Endodermal cell (in vitro differentiated cells): ENCODE measurements around the gene ZDHHC17. TPM values are rescaled to one million over a fixed set of nuclear protein-coding genes. Genes with fewer than 3 reads are reported as not detected.
A peak's percentile ranks its signal among the peaks of the same experiment; 100 is the strongest.

Source experiments
- DNase-seq: peaks from one replicate; pipeline ENCODE4 v3.0.0-alpha.2; 2017
- H3K27ac ChIP-seq: 2 replicates; pipeline ENCODE4 v1.5.1; 2013; ENCODE audit warnings: mild to moderate bottlenecking, low read depth, low read length, moderate library complexity
- H3K27me3 ChIP-seq: 2 replicates; pipeline ENCODE4 v1.6.1; 2013; ENCODE audit warnings: mild to moderate bottlenecking, low read length, moderate library complexity; ENCODE audit not compliant: insufficient read depth, control insufficient read depth, poor library complexity, severe bottlenecking
- H3K36me3 ChIP-seq: 2 replicates; pipeline ENCODE4 v1.7.0; 2013; ENCODE audit warnings: mild to moderate bottlenecking, low read length, moderate library complexity; ENCODE audit not compliant: control insufficient read depth, insufficient read depth
- H3K4me1 ChIP-seq: one replicate; pipeline ENCODE4 v1.7.0; 2013; ENCODE audit warnings: low read length; ENCODE audit not compliant: control insufficient read depth, insufficient read depth
- H3K4me3 ChIP-seq: 2 replicates; pipeline ENCODE4 v1.5.1; 2013; ENCODE audit warnings: mild to moderate bottlenecking, low read length, moderate library complexity
- H3K9ac ChIP-seq: 2 replicates; pipeline ENCODE4 v1.6.1; 2013; ENCODE audit warnings: mild to moderate bottlenecking, low read length, moderate library complexity; ENCODE audit not compliant: poor library complexity, severe bottlenecking; ENCODE audit errors: extremely low read depth
- H3K9me3 ChIP-seq: 2 replicates; pipeline ENCODE4 v1.6.1; 2013; ENCODE audit warnings: mild to moderate bottlenecking, low read length, moderate library complexity; ENCODE audit not compliant: control insufficient read depth
- H3K27ac Mint-ChIP-seq: 2 replicates; pipeline ENCODE4 v1.8.0; 2020; ENCODE audit warnings: mixed read lengths
- H3K27me3 Mint-ChIP-seq: 2 replicates; pipeline ENCODE4 v1.8.0; 2021; ENCODE audit warnings: mild to moderate bottlenecking, mixed read lengths; ENCODE audit not compliant: insufficient read depth
- H3K36me3 Mint-ChIP-seq: 2 replicates; pipeline ENCODE4 v1.8.0; 2020; ENCODE audit warnings: low read depth, mixed read lengths
- H3K4me1 Mint-ChIP-seq: 2 replicates; pipeline ENCODE4 v1.8.0; 2020; ENCODE audit warnings: mixed read lengths
- H3K4me3 Mint-ChIP-seq: 2 replicates; pipeline ENCODE4 v1.8.0; 2020; ENCODE audit warnings: mild to moderate bottlenecking, moderate library complexity, mixed read lengths
- H3K9me3 Mint-ChIP-seq: 2 replicates; pipeline ENCODE4 v1.8.0; 2020; ENCODE audit warnings: mild to moderate bottlenecking, mixed read lengths
- CTCF ChIP-seq: fragments of 200-600 bp; sonication (generic); conservative IDR thresholded peaks from 2 replicates; pipeline ENCODE4 v1.5.0; 2021; ENCODE audit warnings: antibody characterized with exemption, mild to moderate bottlenecking
- WGBS, 2 experiments: methylation state at CpG; one replicate each; pipeline versions ENCODE4 v1.1.5 to v1.1.7; 2013; ENCODE audit warnings: missing lambda C conversion rate in 2 of 2, mixed read lengths in 1 of 2; ENCODE audit not compliant: insufficient coverage in 1 of 2, insufficient read length in 1 of 2; 5-methylcytosine and 5-hydroxymethylcytosine counted together
- total RNA-seq, 2 donors: library from RNA; stranded (reverse); fragmentation: NEBNext Ultra II Directional in 1 of 2; extraction: Animal tissue kit (Norgen Biotek cat#: 25700) in 1 of 2; gene quantifications; 2 replicates in 1 of 2; 3 replicates in 1 of 2; pipeline ENCODE4 v1.2.1, GENCODE V29; 2021

ZDHHC17 gene
- total RNA-seq, 2 donors from 2014 or later = 37.9 to 40.0 TPM

- H3K27me3 ChIP-seq = no peaks in the 10 kb centered on the region
- H3K27ac ChIP-seq = no peak overlapping the region
- WGBS, 2 experiments = 28 to 42% methylated on average over 2 of the region's 2 CpGs
- Mint-ChIP-seq H3K9me3 (no peaks in the 10 kb centered on the region), H3K27ac (no peak overlapping the region), H3K36me3 (peaks cover 4% of the 10 kb centered on the region), H3K27me3 (no peaks in the 10 kb centered on the region), H3K4me1 (no peaks in the 10 kb centered on the region), H3K4me3 (no peak overlapping the region)
- H3K4me1 ChIP-seq = no peaks in the 10 kb centered on the region
- no peak overlapping the region for H3K4me3 ChIP-seq
- H3K9ac ChIP-seq = no peak overlapping the region
- TF ChIP-seq CTCF = peak; percentile 92
- no peaks in the 10 kb centered on the region for H3K9me3 ChIP-seq
- peaks cover 34% of the 10 kb centered on the region for H3K36me3 ChIP-seq
- peak; percentile 85 for DNase-seq
Measured at GRCh38 chr12:76820888-76821482, 57.1 kb downstream of the ZDHHC17 start.

DNA sequence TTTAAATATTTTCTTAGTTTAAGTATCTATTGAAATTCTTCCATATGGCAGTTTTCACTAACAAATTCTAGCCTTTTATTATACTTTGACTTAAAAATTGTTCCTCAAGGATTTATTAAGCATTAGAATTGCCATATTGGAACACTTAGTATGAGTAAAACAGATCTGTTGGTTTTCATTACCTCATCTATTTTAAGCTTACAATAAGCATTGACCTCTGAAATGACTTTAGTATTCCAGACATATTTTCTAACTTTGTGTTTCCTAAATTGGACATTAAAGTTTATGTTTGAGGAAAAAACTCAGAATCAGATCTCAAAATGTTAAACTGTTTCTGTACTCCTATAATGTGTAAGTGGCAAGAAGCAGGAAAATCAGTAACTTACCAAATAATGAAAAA lies 66.5 kb downstream of the ZDHHC17 start:
- DNase-seq = no peak
- Mint-ChIP-seq H3K4me1 (no peaks in the 10 kb centered on the region), H3K27me3 (no peaks in the 10 kb centered on the region), H3K4me3 (no peak overlapping the region), H3K9me3 (peaks cover 10% of the 10 kb centered on the region), H3K27ac (no peak overlapping the region), H3K36me3 (peaks cover 54% of the 10 kb centered on the region)
- H3K27me3 ChIP-seq = no peaks in the 10 kb centered on the region
- H3K27ac ChIP-seq = no peak overlapping the region
- no peak overlapping the region for H3K4me3 ChIP-seq
- H3K9ac ChIP-seq = no peak overlapping the region
- peaks cover 55% of the 10 kb centered on the region for H3K36me3 ChIP-seq
- no peaks in the 10 kb centered on the region for H3K4me1 ChIP-seq
- peaks cover 20% of the 10 kb centered on the region for H3K9me3 ChIP-seq
- no peak for TF ChIP-seq CTCF

GRCh38 chr12:76836633-76837032 lies 72.7 kb downstream of the ZDHHC17 start:
- peaks cover 12% of the 10 kb centered on the region for H3K36me3 ChIP-seq
- no peak for DNase-seq
- no peaks in the 10 kb centered on the region for H3K27me3 ChIP-seq
- H3K4me3 ChIP-seq = no peak overlapping the region
- H3K9me3 Mint-ChIP-seq = peaks cover 8% of the 10 kb centered on the region
- H3K9ac ChIP-seq = no peak overlapping the region
- no peak for TF ChIP-seq CTCF
- 86% methylated on average over 2 of the region's 3 CpGs; no CpG with 5 or more reads in 1 of the 2 experiments for WGBS, 2 experiments
- no peaks in the 10 kb centered on the region for H3K4me1 Mint-ChIP-seq
- H3K27ac Mint-ChIP-seq = no peak overlapping the region
- no peak overlapping the region for H3K4me3 Mint-ChIP-seq
- no peaks in the 10 kb centered on the region for H3K27me3 Mint-ChIP-seq
- no peak overlapping the region for H3K27ac ChIP-seq
- H3K36me3 Mint-ChIP-seq = peaks cover 25% of the 10 kb centered on the region
- peaks cover 16% of the 10 kb centered on the region for H3K9me3 ChIP-seq
- no peaks in the 10 kb centered on the region for H3K4me1 ChIP-seq
